GM21515 (cell line): ENCODE results near the gene ARHGAP12.

Experiments
- ATAC-seq: cut with Tn5 transposase; IDR thresholded peaks from one replicate; pipeline ENCODE4 v1.9.1; 2021; ENCODE audit not compliant: unreplicated experiment

ARHGAP12 gene

DNA sequence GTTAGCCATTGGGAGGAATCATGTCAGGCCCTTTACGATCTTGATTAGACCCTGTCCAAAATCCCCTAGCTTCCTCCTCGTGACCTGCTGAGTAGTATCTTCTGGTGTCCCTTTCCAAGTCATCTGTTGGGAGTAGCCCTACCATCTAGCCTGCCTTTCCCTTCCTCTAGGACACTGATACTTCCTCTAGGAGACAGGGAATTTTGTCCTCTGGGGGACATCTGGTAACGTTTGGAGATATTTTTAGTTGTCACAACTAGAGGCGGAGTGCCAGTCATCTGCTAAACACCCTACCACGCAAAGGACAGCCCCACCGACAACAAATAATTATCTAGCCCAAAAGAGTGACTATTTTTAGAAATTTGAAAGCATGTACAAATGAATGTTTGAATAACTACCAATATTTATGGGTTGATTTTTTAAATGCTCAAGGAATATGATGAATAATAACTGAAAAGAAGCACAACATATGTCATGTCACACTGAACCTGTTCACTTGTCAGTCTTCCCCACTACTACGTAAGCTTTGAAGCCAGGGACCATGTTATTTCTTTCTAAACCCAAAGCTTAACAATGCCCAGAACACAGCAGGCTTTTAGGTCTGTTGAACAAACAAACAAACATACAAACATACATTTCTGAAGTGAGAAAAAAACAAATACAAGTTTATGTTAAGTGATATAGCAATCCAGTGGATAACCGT is 105.9 kb downstream of the ARHGAP12 start:
- no peak for ATAC-seq

GRCh38 chr10:31822150-31822549 is 106.5 kb downstream of the ARHGAP12 start:
- ATAC-seq: no peak

GRCh38 chr10:31820778-31821369 is 107.8 kb downstream of the ARHGAP12 start:
- no peak for ATAC-seq

DNA sequence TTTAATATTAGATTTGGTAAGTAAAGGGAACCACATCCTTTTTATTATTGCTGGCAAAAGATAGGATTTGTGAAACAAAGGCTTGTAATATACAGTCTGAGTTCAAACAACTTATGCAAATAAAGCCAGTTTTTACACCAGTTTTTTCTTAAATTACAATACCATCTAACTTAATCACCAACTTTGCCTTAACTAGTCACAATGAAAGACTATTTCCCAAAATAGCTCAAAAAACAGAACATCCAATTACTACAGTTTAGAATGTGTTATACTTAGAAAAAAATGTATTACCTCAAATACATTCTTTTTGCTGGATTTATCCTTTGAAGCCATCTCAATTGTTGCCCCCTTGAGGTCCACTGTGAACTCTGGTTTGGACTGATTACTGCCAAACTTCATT is 108.5 kb downstream of the ARHGAP12 start:
- no peak for ATAC-seq

DNA sequence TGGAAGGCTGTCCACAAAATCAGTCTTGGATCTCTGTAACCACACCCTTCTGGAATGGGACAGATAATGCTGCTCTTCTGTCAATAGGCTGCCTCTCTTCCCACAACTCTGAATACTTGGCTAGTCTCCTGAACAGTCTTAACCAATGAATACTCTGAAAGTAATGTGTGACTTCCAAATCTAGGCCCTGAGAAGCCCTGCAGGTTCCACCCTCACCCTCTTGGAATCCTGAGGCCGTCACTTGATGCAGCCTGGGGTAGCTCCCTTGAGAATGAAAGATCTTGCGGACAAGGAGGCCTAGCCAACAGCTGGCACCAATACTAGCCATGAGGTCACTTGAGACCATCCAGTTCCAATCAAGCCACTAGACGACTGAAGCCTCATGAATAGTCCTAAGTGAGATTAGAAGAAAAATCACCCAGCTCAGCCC is 109.2 kb downstream of the ARHGAP12 start:
- no peak for ATAC-seq

GRCh38 chr10:31816318-31816717 is 112.3 kb downstream of the ARHGAP12 start:
- no peak for ATAC-seq

DNA sequence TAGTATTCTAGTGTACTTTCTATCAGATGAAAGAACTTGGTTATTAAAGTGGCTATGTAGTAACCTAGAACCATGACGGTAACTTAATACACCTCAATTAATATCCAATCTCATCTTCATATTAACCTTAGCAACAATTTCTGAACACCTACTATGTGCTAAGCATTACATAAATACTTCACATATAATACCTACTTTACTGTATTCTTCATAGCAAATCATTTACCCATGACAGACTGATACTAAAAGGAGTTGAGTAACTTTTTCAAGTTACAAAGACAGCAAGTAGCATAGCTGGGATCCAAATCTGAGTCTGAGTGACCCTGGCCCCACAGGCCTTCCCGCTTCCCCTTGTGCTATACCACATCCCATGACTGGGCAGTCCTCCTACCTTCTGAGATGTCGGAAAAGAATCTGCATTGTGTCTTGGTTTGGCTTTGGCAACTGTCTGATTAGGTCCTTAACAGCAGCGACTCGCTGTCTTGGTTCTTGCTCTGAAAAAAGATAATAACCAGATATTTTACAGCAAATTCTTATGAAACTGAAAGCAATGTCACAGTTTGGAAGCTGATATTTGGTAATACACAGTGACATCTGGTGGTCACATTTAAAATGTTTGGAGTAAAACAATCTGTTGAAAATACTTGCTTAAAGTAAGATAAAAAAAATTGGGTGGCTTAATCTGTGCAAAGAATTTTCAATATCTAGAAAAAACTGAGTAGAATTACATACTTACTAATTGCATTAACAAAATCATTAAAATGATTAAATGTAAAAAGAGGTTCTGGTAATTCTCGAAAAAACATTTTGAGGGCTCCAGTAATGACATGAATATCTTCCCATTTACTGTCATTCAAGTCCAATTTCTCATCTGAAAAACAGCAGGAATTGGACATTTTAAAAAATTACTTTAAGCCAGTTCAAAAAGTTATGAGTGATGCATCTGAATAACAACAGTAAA is 120.1 kb downstream of the ARHGAP12 start:
- peak; percentile 64 for ATAC-seq

- no peak for ATAC-seq
Measured at GRCh38 chr10:31804352-31804810, 124.2 kb downstream of the ARHGAP12 start.

GRCh38 chr10:31803606-31804351 is 124.9 kb downstream of the ARHGAP12 start:
- no peak for ATAC-seq

- ATAC-seq: no peak
Measured at GRCh38 chr10:31799181-31799580, 129.4 kb downstream of the ARHGAP12 start.

GRCh38 chr10:31792745-31793144 is 135.9 kb downstream of the ARHGAP12 start:
- no peak for ATAC-seq

DNA sequence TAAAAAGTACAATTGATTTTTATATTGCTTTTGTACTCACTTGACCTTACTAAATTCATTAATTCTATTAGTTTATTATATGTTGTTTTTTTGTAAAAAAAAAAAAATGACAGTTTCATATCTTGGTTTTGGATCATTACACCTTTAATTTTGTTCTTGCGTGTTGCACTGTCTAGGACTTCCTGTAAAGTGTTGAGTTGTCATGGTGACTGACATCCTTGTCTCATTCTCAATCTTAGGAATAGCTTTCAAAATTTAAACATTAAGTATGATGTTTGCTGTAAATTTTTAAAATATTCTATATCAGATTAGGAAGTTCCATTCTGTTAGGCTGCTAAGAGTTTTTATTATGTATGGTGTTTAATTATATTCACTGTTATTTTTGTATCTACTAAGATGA is 139.1 kb downstream of the ARHGAP12 start:
- no peak for ATAC-seq

- ATAC-seq: no peak
Measured at GRCh38 chr10:31782701-31783100, 145.9 kb downstream of the ARHGAP12 start.

GRCh38 chr10:31780717-31781116 is 147.9 kb downstream of the ARHGAP12 start:
- no peak for ATAC-seq

DNA sequence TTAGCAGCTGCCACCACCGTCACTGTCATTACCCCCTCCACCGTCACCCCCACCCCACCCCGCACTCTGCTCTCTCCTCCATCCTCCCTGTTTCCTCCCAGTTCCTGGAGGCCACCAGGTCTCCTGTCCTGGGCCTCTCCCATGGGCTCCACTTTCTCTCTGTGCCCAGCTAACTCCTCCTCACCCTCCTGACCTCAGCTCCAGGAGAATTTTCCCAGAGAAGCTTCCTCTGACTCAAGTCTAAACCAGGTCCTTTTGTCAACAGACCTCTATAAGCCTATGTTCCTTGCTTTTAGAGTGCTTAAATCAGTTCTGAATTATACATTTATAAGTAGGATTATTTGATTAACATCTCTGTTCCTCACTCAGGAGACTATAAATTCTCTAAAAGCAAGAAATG is 150.0 kb downstream of the ARHGAP12 start:
- no peak for ATAC-seq

- ATAC-seq: no peak
Measured at GRCh38 chr10:31776159-31776558, 152.5 kb downstream of the ARHGAP12 start.

- no peak for ATAC-seq
Measured at GRCh38 chr10:31774928-31775650, 153.5 kb downstream of the ARHGAP12 start.

DNA sequence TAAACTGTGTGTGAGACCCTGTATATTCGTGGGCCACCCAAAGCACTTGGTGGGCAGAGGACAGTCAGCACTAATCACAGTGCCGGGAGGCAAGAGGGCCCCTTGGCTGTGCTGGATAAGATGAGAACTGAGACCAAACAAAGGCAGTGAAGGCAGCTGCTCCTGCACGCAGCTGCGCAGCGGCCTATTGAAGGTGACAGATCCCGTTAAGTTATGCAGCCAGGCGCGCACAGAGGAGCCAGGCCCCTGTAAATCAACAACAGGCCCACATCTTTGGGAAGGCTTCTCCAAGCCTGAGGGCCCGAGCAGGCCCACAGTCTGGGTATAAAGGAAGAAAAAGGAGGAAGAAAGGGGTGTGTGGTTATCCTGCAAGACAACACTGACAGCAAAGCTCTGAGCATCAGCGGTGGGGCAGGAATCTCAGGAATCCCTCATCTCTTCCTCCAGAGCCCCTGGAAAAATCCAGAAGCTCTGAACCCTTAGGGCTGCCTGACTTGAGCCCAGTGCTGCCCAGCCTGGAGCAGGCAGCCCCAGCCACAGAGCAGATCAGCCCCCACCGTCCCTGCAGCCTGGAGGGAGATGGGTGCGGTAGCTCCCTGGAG is 154.2 kb downstream of the ARHGAP12 start:
- ATAC-seq: no peak

- ATAC-seq: no peak
Measured at GRCh38 chr10:31773749-31774298, 154.8 kb downstream of the ARHGAP12 start.
